K562 (cell line): ENCODE results near the gene C16orf89. TPM values are rescaled to one million over a fixed set of nuclear protein-coding genes. Genes with fewer than 3 reads are reported as not detected.

ENCODE experiments used
- ATAC-seq: fragments of 200-7000 bp; cut with Tn5 transposase; 3 replicates; pipeline ENCODE4 v1.9.1; 2020; ENCODE audit warnings: moderate library complexity
- BruUV-seq: library from RNA; stranded (reverse); fragments of 400-500 nt; replicated peaks from 2 replicates; lab custom pipeline; 2021; lab: Mats Ljungman, UMichigan
- CTCF ChIA-PET: fragments of 300-600 bp; formaldehyde crosslinking; extraction: SDS; loops from one replicate; lab custom pipeline; 2021; ENCODE audit warnings: low intra/inter-chr PET ratio; lab: Yijun Ruan, JAX
- POLR2A ChIA-PET: fragments of 300-600, 350-650 bp; sonication (Branson Sonifier 250); formaldehyde crosslinking; extraction: SDS; loops from one replicate; lab custom pipeline; 2021; ENCODE audit warnings: antibody characterized with exemption, inconsistent platforms; lab: Yijun Ruan, JAX
- DNase-seq, 4 experiments: peaks; one replicate each; pipeline versions ENCODE4 v3.0.0 to v3.0.0-alpha.2; 2011 to 2018; ENCODE audit warnings: low spot score in 3 of 4, mixed read lengths in 3 of 4; ENCODE audit errors: extremely low read depth in 1 of 4
- FAIRE-seq: peaks from 2 replicates; lab custom pipeline; 2011; peaks lifted over from hg19 to GRCh38; lab: Jason Lieb, UNC
- H2AFZ ChIP-seq: 2 replicates; pipeline ENCODE4 v1.6.0; 2011; ENCODE audit warnings: low read depth, low read length, control low read depth, inconsistent platforms
- H3K27ac ChIP-seq: fragments of 200-600 bp; 3 replicates; pipeline ENCODE4 v1.8.0; 2011; ENCODE audit warnings: low read depth, mild to moderate bottlenecking, control low read depth, inconsistent platforms, low read length, moderate library complexity, mixed read lengths; ENCODE audit errors: extremely low read depth
- H3K27me3 ChIP-seq, 2 experiments: fragments of 300-600 bp in 1 of 2; 2 replicates in 1 of 2; 3 replicates in 1 of 2; pipeline versions ENCODE4 v1.6.0 to v1.8.0; 2011; ENCODE audit warnings: inconsistent platforms in 2 of 2, low read length in 2 of 2, mild to moderate bottlenecking in 1 of 2, mixed read lengths in 1 of 2, moderate library complexity in 1 of 2; ENCODE audit not compliant: control insufficient read depth in 2 of 2, insufficient read depth in 2 of 2
- H3K36me3 ChIP-seq: fragments of 300-600 bp; 3 replicates; pipeline ENCODE4 v1.8.0; 2011; ENCODE audit warnings: mild to moderate bottlenecking, low read length, inconsistent platforms; ENCODE audit not compliant: control insufficient read depth, insufficient read depth
- H3K4me1 ChIP-seq, 2 experiments: fragments of 200-600 bp in 1 of 2; replicated peaks in 1 of 2; 2 replicates in 1 of 2; 3 replicates in 1 of 2; pipeline versions ENCODE4 v1.5.1 to v1.8.0; 2011; ENCODE audit warnings: inconsistent platforms in 2 of 2, low read length in 2 of 2, mild to moderate bottlenecking in 1 of 2, mixed read lengths in 1 of 2, moderate library complexity in 1 of 2; ENCODE audit not compliant: control insufficient read depth in 2 of 2, insufficient read depth in 2 of 2
- H3K4me2 ChIP-seq: 2 replicates; pipeline ENCODE4 v1.6.1; 2011; ENCODE audit warnings: low read length, control low read depth, inconsistent platforms, mixed read lengths; ENCODE audit not compliant: insufficient read depth
- H3K4me3 ChIP-seq: fragments of 200-600 bp; sonication (generic), shearing (Covaris generic); 2 replicates; pipeline ENCODE4 v1.5.1; 2016; ENCODE audit warnings: control low read depth, inconsistent platforms
- H3K79me2 ChIP-seq: fragments of 200-600 bp; 3 replicates; pipeline ENCODE4 v1.8.0; 2011; ENCODE audit warnings: low read length, inconsistent platforms; ENCODE audit not compliant: control insufficient read depth, insufficient read depth
- H3K9ac ChIP-seq, 2 experiments: 2 replicates each; pipeline versions ENCODE4 v1.6.0 to v1.6.1; 2011; ENCODE audit warnings: low read depth in 2 of 2, low read length in 2 of 2, control low read depth in 1 of 2, inconsistent platforms in 1 of 2, mild to moderate bottlenecking in 1 of 2, mixed read lengths in 1 of 2; ENCODE audit not compliant: insufficient read depth in 1 of 2
- H3K9me1 ChIP-seq: one replicate; pipeline ENCODE4 v1.6.0; 2011; ENCODE audit warnings: inconsistent platforms, mild to moderate bottlenecking, low read length, moderate library complexity; ENCODE audit not compliant: control insufficient read depth, insufficient read depth
- H3K9me3 ChIP-seq: replicated peaks from 2 replicates; pipeline ENCODE4 v1.5.1; 2011; ENCODE audit warnings: low read depth, low read length, inconsistent platforms; ENCODE audit not compliant: control insufficient read depth, insufficient read depth
- H4K20me1 ChIP-seq: replicated peaks from 2 replicates; pipeline ENCODE4 v1.6.1; 2011; ENCODE audit warnings: low read length, inconsistent platforms, mixed read lengths; ENCODE audit not compliant: control insufficient read depth, insufficient read depth
- CHD2 ChIP-seq: IDR thresholded peaks from 2 replicates; pipeline ENCODE4 v1.6.1; 2011; ENCODE audit warnings: low read depth, low read length
- EP400 ChIP-seq: fragments of 450-650 bp; IDR thresholded peaks from 2 replicates; pipeline ENCODE4 v1.6.1; 2017; ENCODE audit warnings: antibody characterized with exemption, mild to moderate bottlenecking, moderate library complexity
- ERF ChIP-seq: fragments of 450-650 bp; formaldehyde crosslinking; IDR thresholded peaks from 2 replicates; pipeline ENCODE4 v1.4.0; 2020; ENCODE audit warnings: mild to moderate bottlenecking, mixed read lengths
- ZNF444 ChIP-seq: fragments of 250-450 bp; sonication (Bioruptor Pico); IDR thresholded peaks from 2 replicates; pipeline ENCODE4 v1.4.0; 2020; ENCODE audit warnings: mild to moderate bottlenecking, moderate library complexity
- WGBS: fragments of 100-300 bp; shearing (Covaris generic); methylation state at CpG from one replicate; pipeline ENCODE4 v1.1.6; 2016; ENCODE audit warnings: low coverage, mixed read lengths; ENCODE audit not compliant: insufficient coverage; ENCODE audit errors: missing lambda C conversion rate; 5-methylcytosine and 5-hydroxymethylcytosine counted together
- in situ Hi-C: fragments of 300-500 bp; cut with MboI; formaldehyde crosslinking; loops from 4 replicates; pipeline ENCODE4 v1.15.0; 2018; ENCODE audit warnings: inconsistent platforms, mixed read lengths
- intact Hi-C: fragments of 100-400 bp; cut with micrococcal nuclease; formaldehyde crosslinking; loops from 2 replicates; pipeline ENCODE4 v1.14.2; 2022
- polyA plus RNA-seq, 8 experiments: library from polyadenylated mRNA; depleted of rRNA in 4 of 8; stranded (reverse) in 5 of 8; unstranded in 3 of 8; fragments of >200 nt; fragmentation: Nextera tagmentation in 2 of 8; fragmentation: Illumina TruSeq in 1 of 8; extraction: Ambion mirVana in 2 of 8; extraction: Trizol in 1 of 8; gene quantifications; 2 replicates each; pipeline versions ENCODE4 v1.2.1 to v1.2.3, GENCODE V29; 2011 to 2014; ENCODE audit warnings: inconsistent platforms in 1 of 8, missing spikeins in 1 of 8
- total RNA-seq, 7 experiments: library from RNA; depleted of rRNA in 6 of 7; stranded (reverse); fragments of >200 nt in 6 of 7; fragmentation: Illumina TruSeq in 2 of 7; extraction: Trizol in 2 of 7; gene quantifications; 2 replicates each; pipeline versions ENCODE4 v1.2.1 to v1.2.3, GENCODE V29; 2011 to 2021; ENCODE audit warnings: low replicate concordance in 1 of 7
- TF ChIP-seq, protein P1 (sequence below): fragments of 450-650 bp; IDR thresholded peaks from 2 replicates; pipeline ENCODE4 v1.6.1; 2016; ENCODE audit warnings: mild to moderate bottlenecking, moderate library complexity

The C16orf89 gene
- total and polyA plus RNA-seq, 9 of the 15 experiments (the other 6 are each of a cell fraction or from before 2014, with no cell fraction given) = not detected

DNA sequence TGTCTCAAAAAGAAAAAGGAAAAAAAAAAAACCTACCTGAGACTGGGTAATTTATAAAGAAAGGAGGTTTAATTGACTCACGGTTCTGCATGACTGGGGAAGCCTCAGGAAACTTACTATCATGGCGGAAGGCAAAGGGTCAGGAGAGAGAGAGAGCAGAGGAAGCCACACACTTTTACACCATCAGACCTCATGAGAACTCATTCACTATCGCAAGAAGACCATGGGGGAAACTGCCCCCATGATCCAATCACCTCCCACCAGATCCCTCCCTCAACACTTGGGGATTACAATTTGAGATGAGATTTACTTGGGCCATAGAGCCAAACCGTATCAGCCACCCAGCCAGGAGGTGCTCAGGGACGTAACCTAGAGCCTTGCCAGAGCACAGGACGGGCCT lies 52.9 kb downstream of the C16orf89 start:
- no peak overlapping the region for H3K4me2 ChIP-seq
- in situ Hi-C loops = no loop called here
- H3K4me3 ChIP-seq = no peak overlapping the region
- FAIRE-seq = no peak
- DNase-seq = no peak
- ChIA-PET CTCF (no interaction called here), POLR2A (no interaction called here)
- H3K79me2 ChIP-seq = no peaks in the 10 kb centered on the region
- H3K9me3 ChIP-seq = no peaks in the 10 kb centered on the region
- TF ChIP-seq CHD2 (peak; percentile 52), ERF (CRISPR knock-in tag) (no peak)
- H2AFZ ChIP-seq = no peak overlapping the region
- no peaks in the 10 kb centered on the region for H3K9me1 ChIP-seq
- WGBS = 11% methylated on average over 5 of the region's 6 CpGs
- H3K27me3 ChIP-seq = peaks cover 17 to 70% of the 10 kb centered on the region in 2 experiments; a peak in 4 of 5 replicates
- intact Hi-C loops = no loop called here
- H3K4me1 ChIP-seq = peaks cover 0 to 3% of the 10 kb centered on the region in 2 experiments; a peak in 1 of 5 replicates
- H4K20me1 ChIP-seq = no peaks in the 10 kb centered on the region; the same call in 1 of the 2 replicates
- H3K27ac ChIP-seq = no peak overlapping the region
- no peak for ATAC-seq
- no peaks in the 10 kb centered on the region for H3K36me3 ChIP-seq
- BruUV-seq = no TSS peak
- no peak overlapping the region for H3K9ac ChIP-seq

DNA sequence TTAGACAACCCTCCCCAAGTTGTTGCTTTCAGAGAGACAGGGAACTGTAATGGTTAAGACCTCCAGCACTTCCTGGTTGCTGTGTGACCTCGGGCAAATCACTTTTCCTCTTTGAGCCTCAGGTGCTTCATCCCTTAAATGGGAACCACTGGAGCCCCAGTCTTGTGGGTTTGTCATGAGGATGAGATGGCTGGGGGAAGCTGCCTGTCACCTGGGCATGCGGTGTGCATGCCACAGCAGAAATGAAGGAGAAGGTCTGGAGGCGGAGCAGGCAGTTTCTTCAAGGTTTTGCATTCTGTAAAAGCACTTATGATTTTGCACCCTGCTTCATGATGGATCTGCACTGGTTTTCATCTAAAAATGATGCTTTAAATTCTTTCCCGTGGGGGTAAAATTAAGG lies 54.1 kb downstream of the C16orf89 start:
- no peak overlapping the region for H3K4me3 ChIP-seq
- DNase-seq (no peak), FAIRE-seq (no peak), ATAC-seq (no peak)
- H3K4me2 ChIP-seq = no peak overlapping the region
- no peaks in the 10 kb centered on the region for H3K79me2 ChIP-seq
- peaks cover 0 to 7% of the 10 kb centered on the region in 2 experiments; a peak in 1 of 5 replicates for H3K4me1 ChIP-seq
- H4K20me1 ChIP-seq = peaks cover 4% of the 10 kb centered on the region; the same call in 1 of the 2 replicates
- no peak overlapping the region for H3K27ac ChIP-seq
- intact Hi-C loops = no loop called here
- H3K9ac ChIP-seq = no peak overlapping the region
- no peak overlapping the region for H2AFZ ChIP-seq
- ChIA-PET POLR2A (interaction anchor here (0.7 kb wide), 1 partner anchor 9 kb away, joined by 3 read pairs; no protein-coding TSS in a partner anchor), CTCF (no interaction called here)
- H3K36me3 ChIP-seq = no peaks in the 10 kb centered on the region
- BruUV-seq = no TSS peak
- 2% methylated on average over 4 of the region's 4 CpGs for WGBS
- peaks cover 20 to 69% of the 10 kb centered on the region in 2 experiments; a peak in 4 of 5 replicates for H3K27me3 ChIP-seq
- no peaks in the 10 kb centered on the region for H3K9me1 ChIP-seq
- no peaks in the 10 kb centered on the region for H3K9me3 ChIP-seq
- in situ Hi-C loops = no loop called here
- TF ChIP-seq, protein P1, sequence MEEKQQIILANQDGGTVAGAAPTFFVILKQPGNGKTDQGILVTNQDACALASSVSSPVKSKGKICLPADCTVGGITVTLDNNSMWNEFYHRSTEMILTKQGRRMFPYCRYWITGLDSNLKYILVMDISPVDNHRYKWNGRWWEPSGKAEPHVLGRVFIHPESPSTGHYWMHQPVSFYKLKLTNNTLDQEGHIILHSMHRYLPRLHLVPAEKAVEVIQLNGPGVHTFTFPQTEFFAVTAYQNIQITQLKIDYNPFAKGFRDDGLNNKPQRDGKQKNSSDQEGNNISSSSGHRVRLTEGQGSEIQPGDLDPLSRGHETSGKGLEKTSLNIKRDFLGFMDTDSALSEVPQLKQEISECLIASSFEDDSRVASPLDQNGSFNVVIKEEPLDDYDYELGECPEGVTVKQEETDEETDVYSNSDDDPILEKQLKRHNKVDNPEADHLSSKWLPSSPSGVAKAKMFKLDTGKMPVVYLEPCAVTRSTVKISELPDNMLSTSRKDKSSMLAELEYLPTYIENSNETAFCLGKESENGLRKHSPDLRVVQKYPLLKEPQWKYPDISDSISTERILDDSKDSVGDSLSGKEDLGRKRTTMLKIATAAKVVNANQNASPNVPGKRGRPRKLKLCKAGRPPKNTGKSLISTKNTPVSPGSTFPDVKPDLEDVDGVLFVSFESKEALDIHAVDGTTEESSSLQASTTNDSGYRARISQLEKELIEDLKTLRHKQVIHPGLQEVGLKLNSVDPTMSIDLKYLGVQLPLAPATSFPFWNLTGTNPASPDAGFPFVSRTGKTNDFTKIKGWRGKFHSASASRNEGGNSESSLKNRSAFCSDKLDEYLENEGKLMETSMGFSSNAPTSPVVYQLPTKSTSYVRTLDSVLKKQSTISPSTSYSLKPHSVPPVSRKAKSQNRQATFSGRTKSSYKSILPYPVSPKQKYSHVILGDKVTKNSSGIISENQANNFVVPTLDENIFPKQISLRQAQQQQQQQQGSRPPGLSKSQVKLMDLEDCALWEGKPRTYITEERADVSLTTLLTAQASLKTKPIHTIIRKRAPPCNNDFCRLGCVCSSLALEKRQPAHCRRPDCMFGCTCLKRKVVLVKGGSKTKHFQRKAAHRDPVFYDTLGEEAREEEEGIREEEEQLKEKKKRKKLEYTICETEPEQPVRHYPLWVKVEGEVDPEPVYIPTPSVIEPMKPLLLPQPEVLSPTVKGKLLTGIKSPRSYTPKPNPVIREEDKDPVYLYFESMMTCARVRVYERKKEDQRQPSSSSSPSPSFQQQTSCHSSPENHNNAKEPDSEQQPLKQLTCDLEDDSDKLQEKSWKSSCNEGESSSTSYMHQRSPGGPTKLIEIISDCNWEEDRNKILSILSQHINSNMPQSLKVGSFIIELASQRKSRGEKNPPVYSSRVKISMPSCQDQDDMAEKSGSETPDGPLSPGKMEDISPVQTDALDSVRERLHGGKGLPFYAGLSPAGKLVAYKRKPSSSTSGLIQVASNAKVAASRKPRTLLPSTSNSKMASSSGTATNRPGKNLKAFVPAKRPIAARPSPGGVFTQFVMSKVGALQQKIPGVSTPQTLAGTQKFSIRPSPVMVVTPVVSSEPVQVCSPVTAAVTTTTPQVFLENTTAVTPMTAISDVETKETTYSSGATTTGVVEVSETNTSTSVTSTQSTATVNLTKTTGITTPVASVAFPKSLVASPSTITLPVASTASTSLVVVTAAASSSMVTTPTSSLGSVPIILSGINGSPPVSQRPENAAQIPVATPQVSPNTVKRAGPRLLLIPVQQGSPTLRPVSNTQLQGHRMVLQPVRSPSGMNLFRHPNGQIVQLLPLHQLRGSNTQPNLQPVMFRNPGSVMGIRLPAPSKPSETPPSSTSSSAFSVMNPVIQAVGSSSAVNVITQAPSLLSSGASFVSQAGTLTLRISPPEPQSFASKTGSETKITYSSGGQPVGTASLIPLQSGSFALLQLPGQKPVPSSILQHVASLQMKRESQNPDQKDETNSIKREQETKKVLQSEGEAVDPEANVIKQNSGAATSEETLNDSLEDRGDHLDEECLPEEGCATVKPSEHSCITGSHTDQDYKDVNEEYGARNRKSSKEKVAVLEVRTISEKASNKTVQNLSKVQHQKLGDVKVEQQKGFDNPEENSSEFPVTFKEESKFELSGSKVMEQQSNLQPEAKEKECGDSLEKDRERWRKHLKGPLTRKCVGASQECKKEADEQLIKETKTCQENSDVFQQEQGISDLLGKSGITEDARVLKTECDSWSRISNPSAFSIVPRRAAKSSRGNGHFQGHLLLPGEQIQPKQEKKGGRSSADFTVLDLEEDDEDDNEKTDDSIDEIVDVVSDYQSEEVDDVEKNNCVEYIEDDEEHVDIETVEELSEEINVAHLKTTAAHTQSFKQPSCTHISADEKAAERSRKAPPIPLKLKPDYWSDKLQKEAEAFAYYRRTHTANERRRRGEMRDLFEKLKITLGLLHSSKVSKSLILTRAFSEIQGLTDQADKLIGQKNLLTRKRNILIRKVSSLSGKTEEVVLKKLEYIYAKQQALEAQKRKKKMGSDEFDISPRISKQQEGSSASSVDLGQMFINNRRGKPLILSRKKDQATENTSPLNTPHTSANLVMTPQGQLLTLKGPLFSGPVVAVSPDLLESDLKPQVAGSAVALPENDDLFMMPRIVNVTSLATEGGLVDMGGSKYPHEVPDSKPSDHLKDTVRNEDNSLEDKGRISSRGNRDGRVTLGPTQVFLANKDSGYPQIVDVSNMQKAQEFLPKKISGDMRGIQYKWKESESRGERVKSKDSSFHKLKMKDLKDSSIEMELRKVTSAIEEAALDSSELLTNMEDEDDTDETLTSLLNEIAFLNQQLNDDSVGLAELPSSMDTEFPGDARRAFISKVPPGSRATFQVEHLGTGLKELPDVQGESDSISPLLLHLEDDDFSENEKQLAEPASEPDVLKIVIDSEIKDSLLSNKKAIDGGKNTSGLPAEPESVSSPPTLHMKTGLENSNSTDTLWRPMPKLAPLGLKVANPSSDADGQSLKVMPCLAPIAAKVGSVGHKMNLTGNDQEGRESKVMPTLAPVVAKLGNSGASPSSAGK = no peak
- no peak for TF ChIP-seq ZNF444 (CRISPR knock-in tag)
- TF ChIP-seq EP400 = no peak
